NCI-H460 (cell line): ENCODE measurements around the gene ZNF304. TPM values are rescaled to one million over a fixed set of nuclear protein-coding genes. Genes with fewer than 3 reads are reported as not detected.

Source experiments
- DNase-seq: peaks from one replicate; pipeline ENCODE4 v3.0.0-alpha.2; 2016; ENCODE audit warnings: low read depth; ENCODE audit errors: extremely low read depth
- polyA plus RNA-seq: library from polyadenylated mRNA; depleted of rRNA; stranded (reverse); fragments of >200 nt; gene quantifications from 2 replicates; pipeline ENCODE4 v1.2.3, GENCODE V29; 2014; cell fraction: nucleus; rRNA removed
- total RNA-seq: library from RNA; depleted of rRNA; stranded (reverse); fragments of >200 nt; shearing (Covaris generic); gene quantifications from 2 replicates; pipeline ENCODE4 v1.2.3, GENCODE V29; 2014; rRNA removed

The ZNF304 gene
- total RNA-seq = 4.6 and 5.5 TPM in 2 replicates
- polyA plus RNA-seq = 3.1 and 3.6 TPM in 2 replicates

DNA sequence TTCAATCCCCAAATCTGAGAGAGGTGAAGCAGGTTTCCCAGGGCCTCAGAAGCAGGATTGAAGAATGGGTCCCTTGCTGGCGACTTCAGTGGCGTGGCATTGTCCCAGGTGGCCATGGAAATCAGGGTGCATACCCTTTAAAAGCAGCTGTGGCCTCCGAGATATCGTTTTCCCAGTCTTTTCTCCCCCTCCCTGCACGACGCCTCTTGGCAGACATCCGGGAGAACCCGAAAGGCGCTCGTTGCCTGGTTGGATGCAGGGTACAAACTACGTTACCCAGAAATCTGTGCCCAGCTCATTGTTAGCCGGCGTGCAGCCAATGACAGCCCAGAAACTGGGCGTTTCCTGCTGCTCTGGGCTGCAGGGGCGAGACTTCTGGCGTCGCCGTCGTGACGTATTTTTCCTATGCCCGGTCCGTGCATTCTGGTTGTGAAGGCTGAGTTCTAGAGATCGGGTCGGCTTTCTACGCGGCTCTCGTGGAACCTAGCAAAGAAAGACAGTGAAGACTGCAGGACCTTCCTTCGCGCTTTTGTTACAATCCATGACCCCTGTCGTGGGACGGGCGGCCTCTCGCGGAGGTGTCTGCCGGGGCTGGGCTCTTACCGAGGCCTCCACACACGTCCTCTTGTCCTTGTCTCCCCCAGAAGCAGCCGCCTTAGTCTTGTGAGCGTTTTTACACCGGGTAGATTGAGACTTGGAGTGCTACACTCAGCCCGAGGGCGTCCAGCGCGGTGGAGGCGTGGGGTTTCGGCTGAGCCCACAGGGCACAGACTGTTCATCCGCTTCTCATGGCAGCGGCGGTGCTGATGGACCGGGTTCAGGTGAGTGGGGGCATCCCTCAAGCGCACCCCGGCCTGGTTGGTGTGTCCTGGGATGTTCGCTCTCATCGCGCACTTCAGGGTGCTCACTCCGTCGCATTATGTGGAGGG lies at the start of gene ZNF304:
Gene ZNF304 (plus strand): TSS at position 395 of the 929 bp plus-strand sequence. CDS start 394 bp downstream, at position 789.
- DNase-seq = peak; percentile 88

DNA sequence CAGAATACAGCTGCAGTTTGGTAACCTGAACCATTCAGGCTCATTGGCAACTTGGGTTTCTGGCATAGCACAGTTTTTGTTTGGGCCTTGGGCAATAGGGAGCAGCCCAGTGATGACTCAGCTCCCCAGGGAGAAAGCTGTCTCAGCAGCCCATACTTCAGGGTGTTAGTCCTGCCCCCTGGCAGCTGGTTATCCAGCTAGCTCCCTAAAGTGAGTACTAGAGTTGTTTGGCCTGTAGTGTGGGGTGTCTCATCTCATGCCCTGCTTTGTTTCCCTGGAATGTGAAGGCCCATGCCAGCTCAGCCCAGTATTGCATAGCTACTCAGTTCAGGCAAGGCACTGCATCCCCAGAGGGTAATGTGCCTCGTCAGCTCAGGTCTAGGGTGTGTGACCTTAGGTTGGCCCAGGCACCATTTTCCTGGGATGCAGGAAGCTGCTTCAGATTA lies 49.0 kb upstream of the ZNF304 start:
- DNase-seq = peak; percentile 24

DNA sequence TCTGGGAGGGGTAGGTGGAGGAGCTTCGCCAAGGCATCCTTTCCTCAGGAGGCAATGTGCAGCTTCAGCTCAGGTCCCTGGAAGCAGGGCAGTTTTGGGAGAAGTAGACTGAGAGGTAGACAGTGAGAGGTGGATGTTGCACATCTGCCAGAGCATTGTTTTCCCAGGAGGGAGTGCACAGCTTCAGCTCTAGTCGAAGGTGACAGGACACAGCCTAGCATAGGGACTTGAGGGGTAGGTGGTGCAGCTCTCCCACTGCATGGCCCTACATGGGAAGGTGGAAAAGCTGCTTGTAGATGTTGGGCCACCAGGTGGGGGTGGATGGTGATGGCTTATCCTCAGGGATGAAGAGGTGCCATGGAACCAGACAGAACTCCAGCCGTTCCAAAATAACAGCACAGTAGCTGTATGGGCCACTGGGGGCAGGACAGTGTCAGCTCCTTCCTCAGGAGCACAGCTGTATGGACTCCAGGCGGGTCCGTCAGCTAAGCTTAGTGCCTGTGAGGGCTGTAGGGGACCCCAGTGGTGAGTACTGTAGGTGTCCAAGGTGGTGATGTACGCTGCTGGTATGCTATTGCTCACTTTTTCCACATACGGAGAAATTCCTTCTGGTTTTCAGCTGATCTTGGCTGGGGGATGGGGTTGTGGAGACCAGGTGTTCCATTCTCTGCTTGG lies 48.2 kb upstream of the ZNF304 start:
- DNase-seq = no peak

DNA sequence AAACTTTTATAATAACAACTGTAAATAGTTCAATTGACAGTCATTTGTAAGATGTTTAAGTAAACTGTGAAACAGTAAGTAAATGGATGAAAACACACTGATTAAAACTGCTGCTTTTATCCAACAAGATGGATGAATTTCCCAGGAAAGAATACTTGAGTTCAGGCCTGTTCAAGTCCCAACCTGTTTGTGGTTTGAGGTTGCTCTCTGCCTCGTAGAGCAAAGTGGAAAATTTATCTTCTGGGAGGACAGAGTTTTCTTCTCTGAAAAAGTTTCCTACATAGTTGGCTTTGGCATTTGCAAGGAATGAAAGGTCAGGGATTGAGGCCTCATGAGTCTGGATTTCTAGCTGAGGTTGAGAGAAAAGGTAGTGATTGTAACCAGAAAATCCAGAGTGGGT lies 46.0 kb upstream of the ZNF304 start:
- no peak for DNase-seq

DNA sequence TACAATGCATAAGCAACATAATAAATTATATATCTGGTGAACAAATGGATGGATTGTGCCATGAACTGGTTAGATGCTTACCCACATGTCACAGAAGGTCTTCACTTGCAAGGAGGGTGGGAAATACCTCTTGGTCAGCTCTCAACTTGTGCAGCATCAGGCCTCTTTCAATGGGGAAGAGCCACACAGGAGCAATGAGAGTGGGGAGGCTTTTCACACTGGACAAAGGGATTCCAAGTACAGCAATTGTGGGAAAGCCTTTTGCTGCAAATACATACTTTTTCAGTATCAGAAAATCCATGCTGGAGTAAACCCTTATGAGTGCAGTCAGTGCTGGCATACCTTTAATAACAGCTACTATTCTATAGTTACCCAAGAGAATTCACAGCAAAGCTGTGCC lies 42.6 kb upstream of the ZNF304 start:
- DNase-seq = no peak

DNA sequence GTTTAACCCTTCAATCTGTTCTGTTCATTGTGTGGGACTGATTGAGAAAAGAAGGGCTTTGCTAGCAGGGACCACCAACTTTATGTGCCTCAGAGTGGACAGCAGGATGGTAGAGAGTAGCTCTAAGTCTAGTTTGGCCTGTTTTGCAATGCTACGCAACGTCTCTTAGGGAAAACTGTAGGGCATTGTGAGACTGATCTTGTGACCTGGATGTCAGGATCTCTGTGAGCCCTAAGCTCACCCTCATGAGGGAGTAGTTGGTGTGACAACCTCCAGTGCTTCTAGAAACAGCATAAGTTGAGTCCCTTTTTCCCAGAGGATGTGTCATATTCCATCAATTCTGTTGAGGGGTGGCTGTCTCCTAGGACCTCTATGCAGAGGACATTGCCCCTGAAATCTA lies 40.3 kb upstream of the ZNF304 start:
- no peak for DNase-seq

DNA sequence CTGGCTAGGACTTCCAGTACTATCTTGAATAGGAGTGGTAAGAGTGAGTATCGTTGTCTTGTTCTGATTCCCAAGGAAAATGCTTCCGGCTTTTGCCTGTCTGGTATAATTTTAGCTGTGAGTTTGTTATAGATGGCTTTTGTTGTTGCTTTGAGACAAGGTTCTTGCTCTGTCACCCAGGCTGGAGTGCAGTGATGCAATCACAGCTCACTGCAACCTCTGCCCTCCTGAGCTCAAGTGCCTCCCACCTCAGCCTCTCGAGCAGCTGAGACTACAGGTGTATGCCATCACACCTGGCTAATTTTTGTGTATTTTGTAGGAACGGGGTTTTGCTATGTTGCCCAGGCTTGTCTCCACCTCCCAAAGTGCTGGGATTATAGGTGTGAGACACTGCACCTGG lies 36.9 kb upstream of the ZNF304 start:
- DNase-seq = no peak

DNA sequence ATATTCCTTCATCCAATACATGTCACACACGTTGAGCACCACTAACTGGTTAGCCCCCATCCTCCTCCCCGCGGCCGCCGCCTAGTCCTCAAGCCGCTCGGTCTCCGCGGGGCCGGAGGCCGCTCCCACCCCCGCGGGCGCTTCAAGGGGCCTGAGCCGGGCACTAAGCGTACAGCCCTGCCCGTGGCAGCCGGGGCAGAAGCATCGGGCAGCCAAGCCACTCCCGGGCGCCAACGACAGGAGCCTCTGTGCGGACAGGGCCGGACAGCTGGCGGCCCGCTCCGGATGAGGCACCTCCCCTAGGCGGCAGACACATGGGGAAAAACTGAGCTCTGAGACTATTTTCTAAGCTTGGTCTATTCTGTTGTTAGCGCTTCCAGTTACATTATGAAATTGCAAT lies 33.6 kb upstream of the ZNF304 start:
- no peak for DNase-seq

DNA sequence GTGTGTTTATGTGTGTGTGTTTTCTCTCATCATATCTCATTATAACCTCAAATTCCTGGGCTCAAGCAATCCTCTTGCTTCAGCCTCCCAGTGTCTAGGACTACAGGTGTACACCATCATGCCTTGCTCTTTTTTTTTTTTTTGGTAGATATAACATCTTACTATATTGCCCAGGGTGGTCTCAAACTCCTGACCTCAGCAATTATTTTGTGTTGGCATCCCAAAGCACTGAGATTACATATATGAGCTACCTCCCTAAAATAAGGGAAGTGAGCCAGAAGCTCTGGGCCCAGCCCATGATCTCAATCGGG lies 31.2 kb upstream of the ZNF304 start:
- DNase-seq = no peak

DNA sequence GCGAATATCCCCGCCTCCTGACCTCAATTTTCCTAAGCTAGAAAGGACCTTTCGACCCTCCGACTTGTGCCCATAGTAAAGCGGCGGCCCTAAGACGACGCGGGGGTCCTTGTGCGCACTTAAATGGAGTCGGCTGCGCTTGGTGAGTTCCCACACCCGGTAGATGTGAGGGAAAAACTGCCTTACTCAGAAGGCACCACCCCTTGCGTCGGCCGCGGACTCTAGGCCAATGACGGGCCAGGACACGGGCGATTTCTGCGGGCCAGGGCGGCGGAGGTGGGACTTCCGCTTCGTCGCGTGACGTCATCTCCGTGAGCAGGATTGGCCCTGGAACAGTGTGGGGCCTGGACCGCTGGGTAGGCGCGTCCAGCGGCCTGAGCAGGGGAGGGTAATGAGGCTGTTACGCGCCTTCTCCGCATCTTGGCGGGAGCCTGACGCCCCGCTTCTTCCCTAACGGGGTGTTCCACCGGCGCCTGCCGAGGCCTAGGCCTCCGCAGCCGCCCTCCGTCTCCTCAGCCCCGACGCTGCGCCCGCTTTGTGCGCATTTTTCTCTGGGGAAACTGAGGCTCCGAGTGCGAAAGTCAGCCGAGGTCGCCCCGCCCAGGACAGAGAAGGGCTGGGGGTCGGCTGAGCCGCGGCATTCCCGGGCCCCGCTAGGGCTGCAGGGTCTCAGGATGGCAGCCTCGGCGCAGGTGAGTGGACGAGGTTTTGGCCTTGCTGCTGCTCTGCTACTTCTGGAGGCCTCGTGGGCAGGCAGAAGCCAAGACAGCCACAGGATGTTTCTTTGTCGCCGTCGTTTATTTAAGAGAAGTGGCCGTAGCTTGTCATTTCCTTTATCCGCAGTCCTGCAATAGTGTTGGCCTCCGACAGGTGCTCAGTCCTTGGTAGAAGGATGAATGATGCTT lies 30.6 kb upstream of the ZNF304 start, which contains the start of gene ZNF543:
Gene ZNF543 (plus strand): TSS at position 293 of the 905 bp plus-strand sequence. CDS start 382 bp downstream, at position 675.
- peak; percentile 93 for DNase-seq

DNA sequence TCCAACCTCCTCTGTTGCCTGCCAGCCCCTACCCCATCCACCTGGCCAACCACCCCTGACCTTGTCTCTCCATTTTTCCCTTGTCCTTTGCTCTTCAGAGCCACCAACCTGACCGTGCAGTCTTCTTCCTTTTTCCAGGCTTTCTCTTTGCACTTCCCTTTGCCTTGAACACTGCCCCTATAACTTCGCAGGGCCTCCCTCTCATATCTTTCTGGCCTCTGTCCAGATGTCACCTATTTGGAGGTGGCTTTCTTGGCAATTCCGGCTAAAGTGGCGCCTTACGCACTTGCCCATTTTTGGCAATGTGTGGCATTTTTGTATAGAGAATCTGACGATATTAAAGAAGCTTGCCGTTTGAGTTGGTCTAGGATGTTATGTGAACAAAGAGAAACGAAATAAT lies 30.0 kb upstream of the ZNF304 start:
- no peak for DNase-seq

DNA sequence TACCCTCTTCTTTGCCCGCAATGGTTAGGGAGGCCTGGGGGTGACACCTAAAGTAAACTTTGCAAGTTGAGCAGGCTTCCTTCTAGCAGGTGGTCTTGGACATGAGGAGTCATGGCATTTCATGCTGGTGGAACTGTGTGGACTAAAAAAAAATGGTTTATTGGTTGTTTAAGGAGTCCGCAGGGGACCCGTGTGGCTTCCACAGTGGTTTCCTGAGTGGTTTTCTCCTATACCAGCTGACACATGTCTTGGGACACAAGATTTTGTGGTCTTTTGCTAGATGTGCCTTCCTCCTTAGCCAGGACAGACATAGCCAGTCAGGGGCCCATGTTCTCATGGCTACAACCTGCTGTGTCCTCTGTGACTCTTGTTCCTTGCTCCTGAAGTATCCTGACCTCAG lies 29.3 kb upstream of the ZNF304 start:
- no peak for DNase-seq

DNA sequence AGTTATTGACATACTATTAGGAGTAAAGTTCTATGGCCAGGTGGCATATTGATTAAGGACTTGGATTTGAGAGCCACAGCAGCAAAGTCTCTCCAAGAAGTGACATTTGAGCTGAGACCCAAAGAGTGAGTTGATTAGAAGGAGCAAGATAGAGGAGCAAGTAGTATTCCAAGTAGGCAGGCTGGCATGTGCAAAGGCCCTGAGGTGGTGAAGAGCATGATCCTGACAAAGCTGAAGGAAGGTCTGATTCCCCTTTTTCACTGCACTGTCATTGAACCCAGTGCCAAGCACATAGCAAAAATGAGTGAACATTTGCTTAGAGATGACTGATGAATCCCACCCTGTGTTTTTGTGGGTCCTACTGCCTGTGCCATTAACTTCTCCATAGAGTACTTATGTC lies 26.1 kb upstream of the ZNF304 start:
- no peak for DNase-seq

DNA sequence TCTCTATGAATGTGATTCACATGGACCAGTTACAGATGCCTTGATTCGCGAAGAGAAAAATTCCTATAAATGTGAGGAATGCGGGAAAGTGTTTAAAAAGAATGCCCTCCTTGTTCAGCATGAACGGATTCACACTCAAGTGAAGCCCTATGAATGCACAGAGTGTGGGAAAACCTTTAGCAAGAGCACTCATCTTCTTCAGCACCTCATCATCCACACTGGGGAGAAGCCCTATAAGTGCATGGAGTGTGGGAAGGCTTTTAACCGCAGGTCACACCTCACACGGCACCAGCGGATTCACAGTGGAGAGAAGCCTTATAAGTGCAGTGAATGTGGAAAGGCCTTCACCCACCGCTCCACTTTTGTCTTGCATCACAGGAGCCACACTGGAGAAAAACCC lies 23.1 kb upstream of the ZNF304 start:
- DNase-seq = no peak

DNA sequence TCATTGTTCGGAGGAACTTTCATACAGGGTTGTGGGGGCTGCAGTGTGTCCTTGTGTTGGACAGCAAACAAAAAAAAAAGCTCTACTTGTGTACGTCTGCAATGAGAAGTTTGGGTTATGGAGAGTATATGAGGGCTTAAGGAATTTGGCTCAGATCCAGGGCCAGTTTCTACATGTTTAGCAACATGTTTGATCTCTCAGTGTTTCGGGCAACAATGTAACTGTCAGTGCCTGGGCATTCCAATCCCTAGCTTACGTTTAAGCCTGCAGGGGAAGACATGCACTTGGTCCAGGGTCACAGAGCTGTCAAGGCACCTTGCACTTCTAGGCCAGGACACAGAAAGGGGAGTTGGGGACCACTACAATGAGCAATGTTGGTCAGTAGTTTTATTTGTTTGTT lies 16.9 kb upstream of the ZNF304 start:
- no peak for DNase-seq

DNA sequence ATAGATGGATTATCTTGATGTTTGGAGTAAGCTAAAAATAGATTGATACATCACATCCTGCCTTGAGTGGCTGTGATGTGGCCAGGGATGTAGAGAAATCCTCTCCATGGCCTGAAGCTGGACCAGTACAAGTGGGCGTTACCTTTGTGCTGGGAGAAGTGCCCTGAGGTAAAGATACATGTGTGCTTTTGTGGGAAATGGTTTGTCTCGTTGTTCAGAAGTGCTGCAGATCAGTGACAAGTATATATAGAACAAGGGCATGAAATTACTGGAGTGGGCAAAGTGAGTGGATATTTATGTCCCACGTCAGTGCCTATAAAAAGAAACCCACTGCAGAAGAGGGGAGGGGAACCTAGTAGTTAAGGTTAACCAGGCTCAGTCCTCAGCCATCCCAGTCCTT lies 12.2 kb upstream of the ZNF304 start:
- no peak for DNase-seq

DNA sequence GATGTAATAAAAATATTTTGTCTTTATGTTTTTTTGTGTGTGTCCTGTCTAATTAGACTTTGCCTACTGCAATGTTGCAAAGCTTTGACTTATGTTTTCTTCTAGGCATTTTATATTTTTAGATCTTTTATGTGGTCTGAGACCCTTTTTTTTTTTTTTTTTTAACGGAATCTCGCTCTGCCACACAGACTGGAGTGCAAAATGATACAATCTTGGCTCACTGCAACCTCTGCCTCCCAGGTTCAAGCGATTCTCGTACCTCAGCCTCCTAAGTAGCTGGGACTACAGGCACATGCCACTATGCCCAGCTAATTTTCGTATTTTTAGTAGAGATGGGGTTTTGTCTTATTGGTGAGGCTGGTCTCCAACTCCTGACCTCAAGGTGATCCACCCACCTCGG lies 8.5 kb upstream of the ZNF304 start:
- DNase-seq = no peak

DNA sequence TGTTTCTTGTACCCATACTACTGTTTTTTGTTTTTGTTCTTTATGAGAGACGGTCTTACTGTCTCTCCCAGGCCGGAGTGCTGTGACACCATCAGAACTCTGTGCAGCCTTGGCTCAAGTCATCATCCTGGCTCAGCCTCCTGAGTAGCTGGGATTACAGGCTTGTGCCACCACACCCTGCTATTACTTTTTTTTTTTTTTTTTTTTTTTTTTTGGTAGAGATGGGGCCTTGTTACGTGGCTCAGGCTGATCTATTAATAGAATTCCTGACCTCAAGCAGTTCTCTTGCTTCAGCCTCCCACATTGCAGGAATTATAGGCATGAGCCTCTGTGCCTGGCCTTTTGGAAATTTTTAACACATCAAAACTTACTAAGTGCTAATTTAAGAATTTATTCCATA lies 2.9 kb upstream of the ZNF304 start:
- no peak for DNase-seq

DNA sequence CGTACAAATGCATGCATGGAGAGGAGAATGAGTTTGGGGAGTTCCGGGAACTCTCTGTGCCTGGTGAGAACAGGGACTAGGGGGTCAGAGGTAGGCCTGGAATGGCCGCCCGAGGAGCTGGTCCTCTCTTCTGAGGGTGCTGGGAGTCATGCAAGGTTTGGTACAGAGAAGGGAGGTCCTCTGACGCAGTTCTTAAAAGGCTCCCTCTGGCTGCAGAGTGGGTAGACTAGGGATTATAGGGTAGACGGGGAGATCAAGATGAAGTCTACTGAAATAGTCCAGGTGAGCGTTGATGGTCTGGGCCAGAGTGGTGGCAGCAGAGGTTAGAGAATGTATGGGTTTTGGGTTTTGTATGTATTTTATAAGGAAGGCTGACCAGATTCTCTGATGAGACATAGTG lies 796 bp downstream of the ZNF304 start:
- DNase-seq = no peak

DNA sequence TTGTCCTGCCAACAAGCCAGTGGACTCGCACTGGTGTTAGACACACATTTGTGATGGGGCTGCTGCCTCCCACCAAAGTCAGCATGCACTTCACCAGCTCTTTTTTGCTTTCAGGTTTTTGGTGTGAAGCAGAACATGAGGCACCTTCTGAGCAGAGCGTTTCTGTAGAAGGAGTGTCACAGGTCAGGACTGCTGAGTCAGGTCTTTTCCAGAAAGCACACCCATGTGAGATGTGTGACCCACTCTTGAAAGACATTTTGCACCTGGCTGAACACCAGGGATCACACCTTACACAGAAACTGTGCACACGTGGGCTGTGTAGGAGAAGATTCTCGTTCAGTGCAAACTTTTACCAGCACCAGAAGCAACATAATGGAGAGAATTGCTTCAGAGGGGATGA lies 4.8 kb downstream of the ZNF304 start:
- DNase-seq = no peak

DNA sequence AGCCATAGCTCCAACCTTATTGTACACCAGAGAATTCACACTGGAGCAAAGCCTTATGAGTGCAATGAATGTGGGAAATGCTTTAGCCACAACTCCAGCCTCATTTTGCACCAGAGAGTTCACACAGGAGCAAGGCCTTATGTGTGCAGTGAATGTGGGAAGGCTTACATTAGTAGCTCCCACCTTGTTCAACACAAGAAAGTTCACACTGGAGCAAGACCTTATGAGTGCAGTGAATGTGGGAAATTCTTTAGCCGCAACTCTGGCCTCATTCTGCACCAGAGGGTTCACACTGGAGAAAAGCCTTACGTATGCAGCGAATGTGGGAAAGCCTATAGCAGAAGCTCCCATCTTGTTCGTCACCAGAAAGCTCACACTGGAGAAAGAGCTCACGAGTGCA lies 6.3 kb downstream of the ZNF304 start:
- DNase-seq = no peak
